RWPE2 (cell line): ENCODE results near the gene RAB23.

ENCODE experiments used
- ATAC-seq: fragments of 200-7000 bp; cut with Tn5 transposase; 3 replicates; pipeline ENCODE4 v1.9.1; 2021; ENCODE audit warnings: low read depth
- DNase-seq: peaks from one replicate; pipeline ENCODE4 v3.0.0-alpha.2; 2020; ENCODE audit warnings: low spot score
- H3K27ac ChIP-seq: fragments of 450-650 bp; 2 replicates; pipeline ENCODE4 v1.5.1; 2017; ENCODE audit warnings: mild to moderate bottlenecking; ENCODE audit not compliant: poor library complexity, severe bottlenecking
- H3K27me3 ChIP-seq: fragments of 250-450 bp; sonication (Bioruptor Pico); 2 replicates; pipeline ENCODE4 v1.5.1; 2021; ENCODE audit warnings: mild to moderate bottlenecking, moderate library complexity; ENCODE audit not compliant: insufficient read depth, poor library complexity, severe bottlenecking
- H3K36me3 ChIP-seq: fragments of 250-450 bp; sonication (Bioruptor Pico); 2 replicates; pipeline ENCODE4 v1.5.1; 2020; ENCODE audit warnings: low read depth, mild to moderate bottlenecking, moderate library complexity
- H3K4me1 ChIP-seq: fragments of 250-450 bp; sonication (Bioruptor Pico); 2 replicates; pipeline ENCODE4 v1.5.1; 2021; ENCODE audit warnings: mild to moderate bottlenecking, moderate library complexity; ENCODE audit not compliant: insufficient read depth, poor library complexity, severe bottlenecking
- H3K4me3 ChIP-seq: fragments of 250-450 bp; sonication (Bioruptor Pico); 2 replicates; pipeline ENCODE4 v1.5.1; 2021; ENCODE audit warnings: mild to moderate bottlenecking, moderate library complexity; ENCODE audit not compliant: severe bottlenecking
- H3K9me3 ChIP-seq: fragments of 250-450 bp; sonication (Bioruptor Pico); 2 replicates; pipeline ENCODE4 v1.5.1; 2021; ENCODE audit warnings: mild to moderate bottlenecking, moderate library complexity; ENCODE audit not compliant: severe bottlenecking
- TF ChIP-seq, protein P1 (sequence below): fragments of 450-650 bp; IDR thresholded peaks from one replicate; pipeline ENCODE4 v1.5.1; 2017; ENCODE audit warnings: mild to moderate bottlenecking, moderate library complexity; ENCODE audit not compliant: poor library complexity, severe bottlenecking

RAB23 gene

DNA sequence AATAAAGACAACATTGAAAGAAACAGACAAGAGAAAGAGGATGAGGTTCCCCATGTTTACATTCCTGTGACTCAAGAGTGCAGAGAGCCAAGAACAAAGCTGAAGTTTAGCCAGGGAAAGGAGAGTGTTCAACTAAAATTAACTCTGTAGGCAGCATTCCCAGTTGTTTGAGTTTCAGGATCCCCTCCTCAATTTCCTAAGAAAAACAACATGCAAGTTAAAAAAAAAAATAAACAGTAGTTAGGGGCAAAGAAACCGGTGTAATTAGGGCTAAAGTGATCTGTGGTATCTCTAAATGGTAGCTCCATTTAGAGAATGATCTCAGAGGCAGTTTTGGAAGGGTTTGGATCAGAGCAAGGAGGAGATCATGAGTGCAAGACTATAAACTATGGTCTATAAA is 30.9 kb upstream of the RAB23 start:
- DNase-seq (no peak), ATAC-seq (no peak)
- TF ChIP-seq, protein P1, sequence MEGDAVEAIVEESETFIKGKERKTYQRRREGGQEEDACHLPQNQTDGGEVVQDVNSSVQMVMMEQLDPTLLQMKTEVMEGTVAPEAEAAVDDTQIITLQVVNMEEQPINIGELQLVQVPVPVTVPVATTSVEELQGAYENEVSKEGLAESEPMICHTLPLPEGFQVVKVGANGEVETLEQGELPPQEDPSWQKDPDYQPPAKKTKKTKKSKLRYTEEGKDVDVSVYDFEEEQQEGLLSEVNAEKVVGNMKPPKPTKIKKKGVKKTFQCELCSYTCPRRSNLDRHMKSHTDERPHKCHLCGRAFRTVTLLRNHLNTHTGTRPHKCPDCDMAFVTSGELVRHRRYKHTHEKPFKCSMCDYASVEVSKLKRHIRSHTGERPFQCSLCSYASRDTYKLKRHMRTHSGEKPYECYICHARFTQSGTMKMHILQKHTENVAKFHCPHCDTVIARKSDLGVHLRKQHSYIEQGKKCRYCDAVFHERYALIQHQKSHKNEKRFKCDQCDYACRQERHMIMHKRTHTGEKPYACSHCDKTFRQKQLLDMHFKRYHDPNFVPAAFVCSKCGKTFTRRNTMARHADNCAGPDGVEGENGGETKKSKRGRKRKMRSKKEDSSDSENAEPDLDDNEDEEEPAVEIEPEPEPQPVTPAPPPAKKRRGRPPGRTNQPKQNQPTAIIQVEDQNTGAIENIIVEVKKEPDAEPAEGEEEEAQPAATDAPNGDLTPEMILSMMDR: no peak
- Histone ChIP-seq H3K9me3 (no peaks in the 10 kb centered on the region), H3K4me1 (peaks cover 5% of the 10 kb centered on the region), H3K27me3 (no peaks in the 10 kb centered on the region), H3K4me3 (no peak overlapping the region), H3K36me3 (no peaks in the 10 kb centered on the region), H3K27ac (no peak overlapping the region)

DNA sequence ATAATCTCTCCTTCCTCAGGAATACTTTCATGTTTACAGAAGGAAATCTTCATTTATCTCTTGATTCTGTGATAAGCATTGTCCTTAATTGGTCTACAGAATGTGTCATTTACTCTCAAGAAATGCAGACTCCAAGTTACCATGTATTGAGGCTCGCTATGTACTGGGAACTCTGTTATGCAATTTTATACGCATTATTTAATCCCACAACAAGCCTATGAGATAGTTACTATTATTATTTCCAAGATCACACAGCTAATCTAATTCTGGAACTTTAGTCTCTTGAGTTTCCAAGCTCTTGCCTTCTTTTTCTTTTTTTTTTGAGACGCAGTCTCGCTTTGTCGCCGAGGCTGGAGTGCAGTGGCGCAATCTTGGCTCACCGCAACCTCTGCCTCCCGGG is 30.0 kb upstream of the RAB23 start:
- Histone ChIP-seq H3K27ac (no peak overlapping the region), H3K27me3 (no peaks in the 10 kb centered on the region), H3K4me1 (peaks cover 5% of the 10 kb centered on the region), H3K36me3 (no peaks in the 10 kb centered on the region), H3K9me3 (no peaks in the 10 kb centered on the region), H3K4me3 (no peak overlapping the region)
- no peak for ATAC-seq
- TF ChIP-seq, protein P1: no peak
- no peak for DNase-seq

DNA sequence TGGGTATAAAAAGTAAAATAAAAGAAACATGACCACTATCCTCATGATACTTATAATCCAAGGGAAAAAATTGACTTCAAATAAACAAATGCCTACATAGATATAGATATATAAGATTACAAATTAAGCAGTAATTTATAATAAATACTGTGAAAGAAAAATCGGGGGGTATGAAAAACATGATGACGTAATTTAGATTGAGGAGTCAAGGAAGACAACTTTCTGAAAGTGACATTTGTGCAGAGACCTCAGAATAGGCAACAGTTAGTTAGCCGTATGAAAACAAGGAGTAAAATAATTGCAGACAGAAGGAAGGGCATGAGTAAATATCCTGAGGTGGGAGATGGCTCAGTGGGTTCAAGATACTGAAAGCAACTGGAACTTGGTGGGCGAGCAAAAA is 28.2 kb upstream of the RAB23 start:
- peaks cover 5% of the 10 kb centered on the region for H3K4me1 ChIP-seq
- H3K27me3 ChIP-seq: no peaks in the 10 kb centered on the region
- no peaks in the 10 kb centered on the region for H3K9me3 ChIP-seq
- H3K4me3 ChIP-seq: no peak overlapping the region
- ATAC-seq (no peak), DNase-seq (no peak)
- TF ChIP-seq, protein P1: no peak
- no peak overlapping the region for H3K27ac ChIP-seq
- no peaks in the 10 kb centered on the region for H3K36me3 ChIP-seq

DNA sequence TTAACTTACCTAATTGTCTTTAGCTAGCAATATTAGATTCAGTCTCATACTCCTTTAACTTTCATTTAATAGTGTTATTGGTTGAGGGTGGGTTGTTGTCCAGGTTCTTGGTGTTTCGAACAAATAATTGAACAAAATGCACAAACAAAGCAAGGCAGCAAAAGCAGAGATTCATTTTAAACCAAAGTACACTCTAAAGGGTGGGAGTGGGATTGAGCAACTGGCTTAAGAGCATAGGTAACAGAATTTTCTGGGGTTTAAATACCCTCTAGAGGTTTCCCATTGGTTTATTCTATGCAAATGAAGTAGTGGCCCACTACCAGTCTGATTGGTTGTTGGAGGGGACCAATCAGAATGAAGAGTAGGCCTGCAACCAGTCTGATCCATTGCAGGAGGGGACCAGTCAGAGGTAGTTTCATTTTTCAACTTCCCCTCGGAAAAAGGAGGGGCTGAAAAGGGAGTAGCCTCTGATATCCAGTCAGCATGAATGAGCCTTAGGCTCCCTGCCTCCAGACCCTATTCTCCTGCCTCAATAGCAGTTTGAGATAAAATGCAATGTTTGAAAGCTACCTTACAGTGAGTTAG is 26.3 kb upstream of the RAB23 start:
- ATAC-seq: no peak

DNA sequence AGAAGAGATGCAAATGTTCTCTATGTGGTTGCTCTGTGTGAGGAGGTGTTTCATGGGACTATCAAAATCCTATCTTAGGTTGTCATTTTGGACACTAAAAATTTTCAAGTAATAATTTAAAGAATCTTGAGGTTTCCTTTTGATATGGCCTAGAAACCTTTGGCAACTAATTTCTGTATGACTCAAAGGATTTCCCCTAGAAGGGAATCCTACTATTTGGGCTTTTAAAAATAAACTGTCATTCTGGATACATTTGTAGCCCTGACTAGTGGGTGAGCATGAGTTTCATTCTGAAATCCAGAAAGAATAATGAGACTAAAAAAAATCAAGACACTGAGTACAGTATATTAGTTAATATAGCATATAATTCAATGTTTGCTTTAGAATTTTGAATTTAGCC is 25.5 kb upstream of the RAB23 start:
- Histone ChIP-seq H3K36me3 (no peaks in the 10 kb centered on the region), H3K4me3 (no peak overlapping the region), H3K27me3 (no peaks in the 10 kb centered on the region), H3K4me1 (peaks cover 6% of the 10 kb centered on the region), H3K9me3 (no peaks in the 10 kb centered on the region), H3K27ac (no peak overlapping the region)
- TF ChIP-seq, protein P1: no peak
- no peak for DNase-seq
- ATAC-seq: no peak

More for the DNA sequence above, 26.3 kb upstream of the RAB23 start:
- Histone ChIP-seq H3K27ac (no peak overlapping the region), H3K4me3 (no peak overlapping the region), H3K27me3 (no peaks in the 10 kb centered on the region), H3K36me3 (no peaks in the 10 kb centered on the region), H3K9me3 (no peaks in the 10 kb centered on the region), H3K4me1 (peaks cover 5% of the 10 kb centered on the region)
- DNase-seq: no peak
- TF ChIP-seq, protein P1: no peak
